ENCODE measurements around the gene SEZ6L.

DNA sequence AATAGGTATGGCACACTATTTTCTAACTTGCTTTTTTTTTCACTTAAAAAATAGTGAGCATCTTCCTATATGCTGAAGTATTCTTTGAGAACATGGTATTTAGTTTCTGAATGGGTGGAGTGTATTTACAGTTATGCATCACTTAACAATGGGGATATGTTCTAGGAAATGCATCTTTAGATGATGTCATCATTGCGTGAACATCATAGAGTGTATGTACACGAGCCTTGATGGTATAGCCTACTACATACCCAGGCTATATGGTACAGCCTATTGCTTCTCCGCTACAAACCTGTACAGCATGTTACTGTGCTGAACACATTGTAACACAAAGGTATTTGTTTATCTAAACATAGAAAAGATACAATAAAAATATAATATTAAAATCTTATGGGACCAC lies 135.5 kb downstream of the SEZ6L start:
- TF ChIP-seq, protein P1, sequence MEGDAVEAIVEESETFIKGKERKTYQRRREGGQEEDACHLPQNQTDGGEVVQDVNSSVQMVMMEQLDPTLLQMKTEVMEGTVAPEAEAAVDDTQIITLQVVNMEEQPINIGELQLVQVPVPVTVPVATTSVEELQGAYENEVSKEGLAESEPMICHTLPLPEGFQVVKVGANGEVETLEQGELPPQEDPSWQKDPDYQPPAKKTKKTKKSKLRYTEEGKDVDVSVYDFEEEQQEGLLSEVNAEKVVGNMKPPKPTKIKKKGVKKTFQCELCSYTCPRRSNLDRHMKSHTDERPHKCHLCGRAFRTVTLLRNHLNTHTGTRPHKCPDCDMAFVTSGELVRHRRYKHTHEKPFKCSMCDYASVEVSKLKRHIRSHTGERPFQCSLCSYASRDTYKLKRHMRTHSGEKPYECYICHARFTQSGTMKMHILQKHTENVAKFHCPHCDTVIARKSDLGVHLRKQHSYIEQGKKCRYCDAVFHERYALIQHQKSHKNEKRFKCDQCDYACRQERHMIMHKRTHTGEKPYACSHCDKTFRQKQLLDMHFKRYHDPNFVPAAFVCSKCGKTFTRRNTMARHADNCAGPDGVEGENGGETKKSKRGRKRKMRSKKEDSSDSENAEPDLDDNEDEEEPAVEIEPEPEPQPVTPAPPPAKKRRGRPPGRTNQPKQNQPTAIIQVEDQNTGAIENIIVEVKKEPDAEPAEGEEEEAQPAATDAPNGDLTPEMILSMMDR (IDR thresholded peaks at IDR 0.05), result no peak
- TF ChIP-seq POLR2A (IDR thresholded peaks at IDR 0.05), result no peak
- TF ChIP-seq POLR2AphosphoS5 (IDR thresholded peaks at IDR 0.05), result no peak
- no peak for TF ChIP-seq EP300 (IDR thresholded peaks at IDR 0.05)
